Colonic mucosa (tissue), 4 donors: ENCODE measurements around the gene CTIF. TPM values are rescaled to one million over a fixed set of nuclear protein-coding genes. Genes with fewer than 3 reads are reported as not detected.

Experiments used
- DNase-seq: peaks from one replicate; pipeline ENCODE4 v3.0.0-alpha.2; 2020
- H3K27ac ChIP-seq: fragments of 200-600 bp; one replicate; pipeline ENCODE4 v1.8.0; 2021
- H3K27me3 ChIP-seq: fragments of 200-600 bp; one replicate; pipeline ENCODE4 v1.8.0; 2021
- H3K36me3 ChIP-seq: fragments of 200-600 bp; one replicate; pipeline ENCODE4 v1.8.0; 2021
- H3K4me1 ChIP-seq: fragments of 200-600 bp; one replicate; pipeline ENCODE4 v1.8.0; 2021; ENCODE audit warnings: mild to moderate bottlenecking
- H3K4me3 ChIP-seq: fragments of 200-600 bp; one replicate; pipeline ENCODE4 v1.8.0; 2021
- H3K9ac ChIP-seq, 2 donors: one replicate each; pipeline ENCODE4 v1.7.0; 2013; ENCODE audit warnings: control low read depth in 2 of 2, low read depth in 2 of 2, low read length in 2 of 2
- H3K9me3 ChIP-seq: fragments of 200-600 bp; one replicate; pipeline ENCODE4 v1.8.0; 2021
- CTCF ChIP-seq: fragments of 200-600 bp; IDR thresholded peaks from one replicate; pipeline ENCODE4 v1.8.0; 2022; ENCODE audit warnings: antibody characterized with exemption, mild to moderate bottlenecking
- intact Hi-C: fragments of 100-400 bp; cut with DNase I; formaldehyde crosslinking; loops from one replicate; pipeline ENCODE4 v1.14.1; 2022
- total RNA-seq, 2 donors: library from RNA; stranded (reverse); fragmentation: NEBNext Ultra II Directional in 1 of 2; extraction: Animal tissue kit (Norgen Biotek cat#: 25700) in 1 of 2; gene quantifications; one replicate each; pipeline ENCODE4 v1.2.1, GENCODE V29; 2021
- donor health status: healthy.
- donor health status: DM: no; HTN: no; CAD: no.
- donor health status: DM: no; HTN: no; CAD: no.

The CTIF gene
- total RNA-seq, 2 donors from 2014 or later = 13.0 to 16.7 TPM

GRCh38 chr18:48740851-48741485 is 202.1 kb downstream of the CTIF start:
- intact Hi-C loops = no loop called here
- Histone ChIP-seq H3K4me1 (no peaks in the 10 kb centered on the region), H3K4me3 (no peak overlapping the region), H3K27me3 (no peaks in the 10 kb centered on the region), H3K27ac (no peak overlapping the region), H3K9ac (no peak overlapping the region), H3K9me3 (no peaks in the 10 kb centered on the region), H3K36me3 (no peaks in the 10 kb centered on the region)
- TF ChIP-seq CTCF = no peak
- no peak for DNase-seq

GRCh38 chr18:48741866-48742265 is 203.0 kb downstream of the CTIF start:
- Histone ChIP-seq H3K4me3 (no peak overlapping the region), H3K9me3 (no peaks in the 10 kb centered on the region), H3K9ac (no peak overlapping the region), H3K27ac (no peak overlapping the region), H3K4me1 (no peaks in the 10 kb centered on the region), H3K27me3 (no peaks in the 10 kb centered on the region), H3K36me3 (no peaks in the 10 kb centered on the region)
- no peak for DNase-seq
- no peak for TF ChIP-seq CTCF
- intact Hi-C loops = no loop called here

- H3K4me1 ChIP-seq = no peaks in the 10 kb centered on the region
- H3K9ac ChIP-seq = no peak overlapping the region
- H3K36me3 ChIP-seq = no peaks in the 10 kb centered on the region
- no peaks in the 10 kb centered on the region for H3K27me3 ChIP-seq
- no peaks in the 10 kb centered on the region for H3K9me3 ChIP-seq
- TF ChIP-seq CTCF = no peak
- no peak for DNase-seq
- H3K27ac ChIP-seq = no peak overlapping the region
- no peak overlapping the region for H3K4me3 ChIP-seq
- intact Hi-C loops = no loop called here
Measured at GRCh38 chr18:48742304-48742703, 203.5 kb downstream of the CTIF start.

- H3K27ac ChIP-seq = no peak overlapping the region
- no peak overlapping the region for H3K4me3 ChIP-seq
- intact Hi-C loops = no loop called here
Measured at GRCh38 chr18:48742706-48743475, 204.1 kb downstream of the CTIF start.

GRCh38 chr18:48743886-48744285 is 205.1 kb downstream of the CTIF start:
- no peaks in the 10 kb centered on the region for H3K4me1 ChIP-seq
- DNase-seq = no peak
- no peaks in the 10 kb centered on the region for H3K9me3 ChIP-seq

More at GRCh38 chr18:48742706-48743475, 204.1 kb downstream of the CTIF start:
- Histone ChIP-seq H3K9me3 (no peaks in the 10 kb centered on the region), H3K4me1 (no peaks in the 10 kb centered on the region), H3K9ac (no peak overlapping the region), H3K27me3 (no peaks in the 10 kb centered on the region), H3K36me3 (no peaks in the 10 kb centered on the region)
- TF ChIP-seq CTCF = no peak
- peak; percentile 32 for DNase-seq

More at GRCh38 chr18:48743886-48744285, 205.1 kb downstream of the CTIF start:
- Histone ChIP-seq H3K27me3 (no peaks in the 10 kb centered on the region), H3K36me3 (no peaks in the 10 kb centered on the region), H3K4me3 (no peak overlapping the region), H3K9ac (no peak overlapping the region), H3K27ac (no peak overlapping the region)
- no peak for TF ChIP-seq CTCF
- intact Hi-C loops = no loop called here
